Measurements from ENCODE around the gene TAL1.
A peak's percentile ranks its signal among the peaks of the same experiment; 100 is the strongest.
"Not testable (repeated sequence)": the region's sequence is repeated elsewhere in the genome, so short reads cannot be mapped to it uniquely, and the experiment has no call there.

TAL1 gene

GRCh38 chr1:47232187-47232874 is at the start of gene TAL1:
TAL1 (minus strand) TSS chr1:47232225; CDS start chr1:47225888, 6,337 bp downstream.
- no peak for DNase-seq (ENCODE audit: low read depth in 2 of 3, low spot score in 2 of 3)

- no peak for DNase-seq (ENCODE audit: low read depth in 2 of 3, low spot score in 2 of 3)
Measured at GRCh38 chr1:47280142-47280541, 48.1 kb upstream of the TAL1 start.

- DNase-seq (ENCODE audit: low read depth in 2 of 3, low spot score in 2 of 3): no peak
Measured at GRCh38 chr1:47276850-47277249, 44.8 kb upstream of the TAL1 start.

GRCh38 chr1:47275811-47276210 is 43.8 kb upstream of the TAL1 start:
- DNase-seq (ENCODE audit: low read depth in 2 of 3, low spot score in 2 of 3): not testable (repeated sequence)

GRCh38 chr1:47265529-47265928 is 33.5 kb upstream of the TAL1 start:
- DNase-seq (ENCODE audit: low read depth in 2 of 3, low spot score in 2 of 3): not testable (repeated sequence)

- DNase-seq (ENCODE audit: low read depth in 2 of 3, low spot score in 2 of 3): peak in 1 of 3 experiments; percentile 6
Measured at GRCh38 chr1:47262787-47263413, 30.9 kb upstream of the TAL1 start.

- no peak for DNase-seq (ENCODE audit: low read depth in 2 of 3, low spot score in 2 of 3)
Measured at GRCh38 chr1:47257224-47257623, 25.2 kb upstream of the TAL1 start.

- DNase-seq (ENCODE audit: low read depth in 2 of 3, low spot score in 2 of 3): no peak
Measured at GRCh38 chr1:47252795-47253194, 20.8 kb upstream of the TAL1 start.

GRCh38 chr1:47252369-47252768 is 20.3 kb upstream of the TAL1 start:
- no peak for DNase-seq (ENCODE audit: low read depth in 2 of 3, low spot score in 2 of 3)

GRCh38 chr1:47249755-47250154 is 17.7 kb upstream of the TAL1 start:
- no peak for DNase-seq (ENCODE audit: low read depth in 2 of 3, low spot score in 2 of 3)

GRCh38 chr1:47244339-47244862 is 12.4 kb upstream of the TAL1 start:
- no peak for DNase-seq (ENCODE audit: low read depth in 2 of 3, low spot score in 2 of 3)

- no peak for DNase-seq (ENCODE audit: low read depth in 2 of 3, low spot score in 2 of 3)
Measured at GRCh38 chr1:47243910-47244309, 11.9 kb upstream of the TAL1 start.

GRCh38 chr1:47241114-47242113 is 9.4 kb upstream of the TAL1 start:
- no peak for DNase-seq (ENCODE audit: low read depth in 2 of 3, low spot score in 2 of 3)

GRCh38 chr1:47238935-47239592 is 7.0 kb upstream of the TAL1 start:
- DNase-seq (ENCODE audit: low read depth in 2 of 3, low spot score in 2 of 3): no peak

GRCh38 chr1:47235806-47236205 is 3.8 kb upstream of the TAL1 start:
- DNase-seq (ENCODE audit: low read depth in 2 of 3, low spot score in 2 of 3): no peak

GRCh38 chr1:47235241-47235681 is 3.2 kb upstream of the TAL1 start:
- DNase-seq (ENCODE audit: low read depth in 2 of 3, low spot score in 2 of 3): no peak

GRCh38 chr1:47233186-47233585 is 1.2 kb upstream of the TAL1 start:
- DNase-seq (ENCODE audit: low read depth in 2 of 3, low spot score in 2 of 3): no peak

- no peak for DNase-seq (ENCODE audit: low read depth in 2 of 3, low spot score in 2 of 3)
Measured at GRCh38 chr1:47231301-47232186, 481 bp downstream of the TAL1 start.

GRCh38 chr1:47230692-47231300 is 1.2 kb downstream of the TAL1 start:
- no peak for DNase-seq (ENCODE audit: low read depth in 2 of 3, low spot score in 2 of 3)
